ENCODE measurements around the gene GASK1B. TPM values are rescaled to one million over a fixed set of nuclear protein-coding genes. Genes with fewer than 3 reads are reported as not detected.

The GASK1B gene
- total RNA-seq (2012; rRNA removed) (4.1 and 6.7 TPM in 2 replicates), polyA plus RNA-seq (2012; rRNA removed) (4.5 and 5.4 TPM in 2 replicates), Bru-seq, nascent RNA (percentile 73 among the genes with signal in this experiment), BruChase-seq, experiment 1, labeled RNA remaining after a 6-hour chase (percentile 77 among the genes with signal in this experiment), BruChase-seq, experiment 2, labeled RNA remaining after a 2-hour chase (percentile 69 among the genes with signal in this experiment)
- 1.9 and 4.6 TPM in 2 replicates for polyA plus RNA-seq (2012; cell fraction: cytosol; rRNA removed)
- 2.3 and 5.6 TPM in 2 replicates for polyA plus RNA-seq (2012; cell fraction: nucleus; rRNA removed; ENCODE audit: low replicate concordance)
- long read RNA-seq, full-length matches to known transcripts, result 6 of 25 reads
- long read RNA-seq, partial matches to known transcripts, result 15 of 25 reads
- long read RNA-seq, other reads (novel, unspliced or antisense), result 4 of 25 reads

DNA sequence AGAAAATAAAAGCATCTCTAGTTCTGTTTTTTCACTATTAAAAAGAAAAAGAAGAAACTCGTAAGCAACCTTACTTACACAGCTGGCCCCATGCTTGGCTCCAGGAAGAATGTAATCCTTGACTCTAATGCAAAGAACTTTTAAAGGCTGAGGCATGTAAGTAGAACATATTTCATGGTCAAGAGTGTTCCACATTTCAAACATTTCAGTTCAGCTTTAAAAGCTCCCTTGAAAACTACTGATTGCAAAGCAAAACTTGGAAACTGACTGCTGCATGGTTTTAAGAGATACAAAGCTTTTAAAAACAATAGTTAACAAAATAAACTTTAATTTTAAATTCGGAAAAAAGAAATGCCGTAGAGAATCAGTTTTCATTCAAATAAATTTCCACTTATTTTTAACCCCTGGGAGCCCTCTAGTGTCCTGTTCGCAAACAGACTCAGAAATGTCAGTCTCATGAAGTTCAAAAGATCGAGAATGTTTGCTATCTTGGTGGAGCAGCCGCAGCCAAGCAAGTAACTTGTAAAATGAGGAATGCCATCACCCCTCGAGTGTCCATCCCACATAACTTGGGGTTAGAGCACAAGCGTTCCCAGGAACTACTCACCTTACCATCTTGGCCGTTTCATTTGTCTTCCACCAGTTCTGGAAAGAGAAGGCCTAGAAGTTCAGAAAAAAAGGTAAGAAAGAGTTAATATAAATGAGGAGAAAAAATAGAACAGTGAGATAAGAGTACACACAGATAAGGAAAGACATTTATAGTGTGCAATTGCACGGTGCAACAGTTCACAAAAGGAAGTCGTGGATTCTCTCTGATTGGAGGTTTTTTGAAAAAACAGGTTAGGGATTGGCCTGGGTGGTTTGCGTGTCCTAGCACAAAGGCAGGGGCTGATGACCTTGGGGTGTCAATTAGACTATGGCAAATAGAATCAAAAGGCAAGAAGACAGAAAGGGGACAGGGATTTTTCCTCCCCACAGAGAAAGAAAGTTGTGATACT lies at the start of gene GASK1B:
GASK1B (minus strand) TSS at position 765 of the 998 bp plus-strand sequence. CDS start 1,650 bp downstream, outside the sequence.
- peak within 1 kb of the TSS; percentile 78 for H3K4ac ChIP-seq (ENCODE audit: low read depth, low read length)
- H3K9me3 ChIP-seq (ENCODE audit: control insufficient read depth, insufficient read depth, low read length), result no peaks in the 10 kb centered on the region
- H3K4me1 ChIP-seq (ENCODE audit: control insufficient read depth, insufficient read depth, low read length), result peaks cover 17% of the 10 kb centered on the region
- H3K9me1 ChIP-seq (ENCODE audit: insufficient read depth, low read length), result no peaks in the 10 kb centered on the region
- H3K27me3 ChIP-seq (ENCODE audit: control insufficient read depth, insufficient read depth, low read length), result no peaks in the 10 kb centered on the region
- peak within 1 kb of the TSS; percentile 27; the same call in 1 of the 2 replicates for H4K91ac ChIP-seq (ENCODE audit: insufficient read depth, low read depth, low read length)
- ChIA-PET CTCF (interaction anchor here (0.6 to 1.7 kb wide), 11 partner anchors 10 to 877 kb away, joined by 3 to 9 read pairs (median 3); no protein-coding TSS in a partner anchor), POLR2A (ENCODE audit: unreplicated experiment) (no interaction called here)
- H2AK5ac ChIP-seq (ENCODE audit: low read depth, low read length), result no peak within 1 kb of the TSS
- H3K4me3 ChIP-seq (ENCODE audit: insufficient read depth, low read depth, low read length), result peak within 1 kb of the TSS; percentile 30
- intact Hi-C loops (cut with micrococcal nuclease) (loop anchor here (1.0 to 5.0 kb wide), 5 partner anchors 51 to 950 kb away; partner anchors contain the start of gene GRIA2), in situ Hi-C loops (cut with MboI; ENCODE audit: low sequenced_read_pairs) (no loop called here), dilution Hi-C loops (cut with HindIII; ENCODE audit: low sequenced_read_pairs, unreplicated experiment) (no loop called here)
- H3K56ac ChIP-seq (ENCODE audit: extremely low read depth, insufficient read depth, low read length), result peak within 1 kb of the TSS; percentile 1; the same call in 1 of the 2 replicates
- peak within 1 kb of the TSS; percentile 24 to 74; a peak in 3 of 4 replicates for H4K8ac ChIP-seq (ENCODE audit: low read depth in 2 of 2, low read length in 2 of 2)
- no peaks in the 10 kb centered on the region for H3K79me1 ChIP-seq (ENCODE audit: low read depth in 1 of 2, low read length in 2 of 2)
- peak within 1 kb of the TSS; percentile 79 for H2BK5ac ChIP-seq (ENCODE audit: low read depth, low read length, poor library complexity, severe bottlenecking)
- peak within 1 kb of the TSS; percentile 81 for H3K9ac ChIP-seq (ENCODE audit: low read depth, low read length)
- no CpG with 5 or more reads among the region's 12 CpGs for WGBS, 2 experiments (ENCODE audit: extremely low coverage in 2 of 2, insufficient read length in 1 of 2)
- peak within 1 kb of the TSS; percentile 95 for H4K5ac ChIP-seq (ENCODE audit: low read depth, low read length)
- DNase-seq (peak; percentile 64), ATAC-seq (ENCODE audit: low read depth) (peak; percentile 81)
- no peaks in the 10 kb centered on the region for H4K20me1 ChIP-seq (ENCODE audit: insufficient read depth, low read length)
- no peak within 1 kb of the TSS for H3K23ac ChIP-seq (ENCODE audit: low read depth, low read length)
- H3K14ac ChIP-seq (replicated peaks; ENCODE audit: low read depth, low read length), result 0 out of 2 replicates have a peak within 1 kb of the TSS, but pooled peaks have one; percentile 39
- H2AFZ ChIP-seq (replicated peaks; ENCODE audit: low read length, poor library complexity), result peak within 1 kb of the TSS; percentile 83
- H3K18ac ChIP-seq (ENCODE audit: low read depth, low read length), result peak within 1 kb of the TSS; percentile 94
- no peak within 1 kb of the TSS for H2AK9ac ChIP-seq (replicated peaks; ENCODE audit: low read depth, low read length, poor library complexity)
- H2BK15ac ChIP-seq (ENCODE audit: low read depth, low read length), result peak within 1 kb of the TSS; percentile 84
- peak within 1 kb of the TSS; percentile 71; the same call in 1 of the 2 replicates for H3K27ac ChIP-seq (ENCODE audit: insufficient read depth, low read length)
- H3K36me3 ChIP-seq (ENCODE audit: control insufficient read depth, insufficient read depth, low read length), result peaks cover 7% of the 10 kb centered on the region; the same call in 1 of the 2 replicates
- H2BK120ac ChIP-seq (ENCODE audit: low read depth, low read length), result peak within 1 kb of the TSS; percentile 83
- no TSS peak for BruUV-seq (replicated peaks)
- H2BK20ac ChIP-seq (ENCODE audit: low read depth, low read length), result peak within 1 kb of the TSS; percentile 85; the same call in 1 of the 2 replicates
- peak within 1 kb of the TSS; percentile 82 for H3K4me2 ChIP-seq (ENCODE audit: low read depth, low read length)
- TF ChIP-seq FOS (IDR thresholded peaks at IDR 0.05; ENCODE audit: low read depth, low read length) (no peak), POLR2A (IDR thresholded peaks at IDR 0.05; ENCODE audit: low read depth, low read length) (no peak), SMC3 (IDR thresholded peaks at IDR 0.05; ENCODE audit: low read depth, low read length) (peak; percentile 89), CEBPB (IDR thresholded peaks at IDR 0.05; ENCODE audit: low read depth, low read length) (no peak), NFE2L2 (IDR thresholded peaks at IDR 0.05; ENCODE audit: low read depth, low read length) (no peak), RCOR1 (IDR thresholded peaks at IDR 0.05; ENCODE audit: insufficient replicate concordance, low read length) (no peak), RAD21 (IDR thresholded peaks at IDR 0.05; ENCODE audit: low read length) (peak; percentile 83), CHD1 (IDR thresholded peaks at IDR 0.05; ENCODE audit: low read depth, low read length) (no peak; the same call in 1 of the 2 replicates), RFX5 (IDR thresholded peaks at IDR 0.05; ENCODE audit: low read depth, low read length) (no peak)
- TF ChIP-seq, protein P1, sequence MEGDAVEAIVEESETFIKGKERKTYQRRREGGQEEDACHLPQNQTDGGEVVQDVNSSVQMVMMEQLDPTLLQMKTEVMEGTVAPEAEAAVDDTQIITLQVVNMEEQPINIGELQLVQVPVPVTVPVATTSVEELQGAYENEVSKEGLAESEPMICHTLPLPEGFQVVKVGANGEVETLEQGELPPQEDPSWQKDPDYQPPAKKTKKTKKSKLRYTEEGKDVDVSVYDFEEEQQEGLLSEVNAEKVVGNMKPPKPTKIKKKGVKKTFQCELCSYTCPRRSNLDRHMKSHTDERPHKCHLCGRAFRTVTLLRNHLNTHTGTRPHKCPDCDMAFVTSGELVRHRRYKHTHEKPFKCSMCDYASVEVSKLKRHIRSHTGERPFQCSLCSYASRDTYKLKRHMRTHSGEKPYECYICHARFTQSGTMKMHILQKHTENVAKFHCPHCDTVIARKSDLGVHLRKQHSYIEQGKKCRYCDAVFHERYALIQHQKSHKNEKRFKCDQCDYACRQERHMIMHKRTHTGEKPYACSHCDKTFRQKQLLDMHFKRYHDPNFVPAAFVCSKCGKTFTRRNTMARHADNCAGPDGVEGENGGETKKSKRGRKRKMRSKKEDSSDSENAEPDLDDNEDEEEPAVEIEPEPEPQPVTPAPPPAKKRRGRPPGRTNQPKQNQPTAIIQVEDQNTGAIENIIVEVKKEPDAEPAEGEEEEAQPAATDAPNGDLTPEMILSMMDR (conservative IDR thresholded peaks at IDR 0.05; ENCODE audit: low read depth, low read length), result peak; percentile 81
- TF ChIP-seq, protein P2, sequence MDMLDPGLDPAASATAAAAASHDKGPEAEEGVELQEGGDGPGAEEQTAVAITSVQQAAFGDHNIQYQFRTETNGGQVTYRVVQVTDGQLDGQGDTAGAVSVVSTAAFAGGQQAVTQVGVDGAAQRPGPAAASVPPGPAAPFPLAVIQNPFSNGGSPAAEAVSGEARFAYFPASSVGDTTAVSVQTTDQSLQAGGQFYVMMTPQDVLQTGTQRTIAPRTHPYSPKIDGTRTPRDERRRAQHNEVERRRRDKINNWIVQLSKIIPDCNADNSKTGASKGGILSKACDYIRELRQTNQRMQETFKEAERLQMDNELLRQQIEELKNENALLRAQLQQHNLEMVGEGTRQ (IDR thresholded peaks at IDR 0.05; ENCODE audit: low read depth, low read length), result no peak
